HG03457 (cell line): ENCODE data around the gene TMEM161A.
"Not testable (repeated sequence)": the region's sequence is repeated elsewhere in the genome, so short reads cannot be mapped to it uniquely, and the experiment has no call there.

Experiments used
- ATAC-seq: cut with Tn5 transposase; IDR thresholded peaks from one replicate; pipeline ENCODE4 v1.9.1; 2021; ENCODE audit warnings: moderate number of reproducible peaks; ENCODE audit not compliant: unreplicated experiment

TMEM161A gene

GRCh38 chr19:19123386-19123785 lies 14.9 kb downstream of the TMEM161A start:
- no peak for ATAC-seq

DNA sequence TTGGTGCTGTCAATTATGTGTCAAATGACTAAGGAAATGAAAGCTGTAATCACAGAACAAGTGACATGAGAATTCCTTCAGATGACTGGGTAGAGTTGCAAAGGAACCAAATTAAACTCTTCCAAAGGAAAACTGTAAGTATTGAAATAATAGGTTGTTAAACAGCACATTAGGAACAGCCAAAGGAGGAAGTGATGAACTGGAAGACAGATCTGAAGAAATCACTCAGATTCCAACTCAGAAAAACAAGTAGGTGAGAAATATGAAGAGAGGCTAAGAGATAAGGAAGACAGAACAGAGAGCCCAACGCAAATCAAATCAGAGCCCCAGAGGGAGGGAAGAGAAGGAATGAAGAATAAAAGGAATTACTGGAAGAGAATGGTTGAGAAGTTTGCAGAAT lies 15.4 kb downstream of the TMEM161A start:
- ATAC-seq: no peak

DNA sequence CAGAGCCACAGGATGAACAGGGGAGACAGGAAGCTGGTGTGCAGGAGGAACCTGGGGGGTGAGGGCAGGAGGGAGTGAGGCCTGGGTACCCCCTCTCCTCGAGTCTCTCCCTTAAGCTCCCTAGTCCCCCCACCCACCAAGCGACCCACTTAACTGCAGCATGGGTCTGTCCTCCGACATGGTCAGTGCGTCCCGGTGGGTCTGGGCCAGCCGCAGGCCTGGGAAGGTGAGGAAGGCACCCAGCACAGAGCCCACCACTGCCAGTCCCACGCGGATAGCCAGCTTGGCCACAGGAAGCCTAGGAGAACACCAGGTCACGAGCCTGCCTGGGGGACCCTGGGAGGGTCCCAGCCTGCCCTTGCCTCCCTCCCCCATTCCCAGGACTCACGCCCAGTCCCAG lies 16.9 kb downstream of the TMEM161A start:
- no peak for ATAC-seq

DNA sequence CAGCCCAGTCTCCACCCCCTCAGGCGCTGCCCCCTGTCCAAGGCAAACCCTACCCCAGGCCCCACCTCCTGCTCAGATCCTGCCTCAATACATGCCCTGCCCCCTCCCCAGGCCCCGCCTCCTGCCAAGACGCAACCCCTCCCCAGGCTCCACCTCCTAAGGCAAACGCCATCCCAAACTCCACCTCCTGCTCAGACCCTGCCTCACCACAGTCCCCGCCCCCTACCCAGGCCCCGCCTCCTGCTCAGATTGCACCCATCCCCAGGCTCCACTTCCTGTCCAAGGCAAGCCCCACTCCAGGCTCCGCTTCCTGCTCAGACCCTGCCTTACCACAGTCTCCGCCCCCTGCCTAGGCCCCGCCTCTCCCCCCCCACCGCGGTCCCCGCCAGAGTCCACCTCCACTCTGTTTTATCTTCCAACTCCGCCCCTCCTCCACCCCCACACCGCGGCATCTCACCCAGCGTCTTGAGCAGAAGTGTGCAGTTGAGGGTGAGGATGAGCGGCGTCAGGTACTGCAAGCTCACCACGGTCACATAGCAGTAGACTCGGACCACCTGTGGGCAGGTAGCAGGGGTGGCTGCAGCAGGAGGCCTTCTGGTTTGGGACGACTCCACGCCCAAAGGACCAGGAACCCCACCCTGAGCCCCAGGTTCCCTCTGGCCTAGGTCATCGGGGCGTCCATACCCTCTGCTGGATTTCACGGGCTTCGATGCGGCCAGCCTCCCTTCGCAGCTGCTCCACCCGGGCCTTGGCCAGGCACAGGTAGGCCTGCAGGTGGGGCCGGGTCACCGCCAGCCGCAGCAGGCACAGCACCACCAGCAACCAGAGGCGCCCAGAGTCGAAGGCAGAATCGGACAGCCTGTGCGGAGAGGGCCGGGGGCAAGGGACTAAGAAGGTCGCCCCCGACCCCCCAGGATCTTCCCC lies 17.7 kb downstream of the TMEM161A start:
- ATAC-seq: no peak

GRCh38 chr19:19119325-19120237 lies 18.7 kb downstream of the TMEM161A start:
- no peak for ATAC-seq

- no peak for ATAC-seq
Measured at GRCh38 chr19:19115954-19116353, 22.3 kb downstream of the TMEM161A start.

DNA sequence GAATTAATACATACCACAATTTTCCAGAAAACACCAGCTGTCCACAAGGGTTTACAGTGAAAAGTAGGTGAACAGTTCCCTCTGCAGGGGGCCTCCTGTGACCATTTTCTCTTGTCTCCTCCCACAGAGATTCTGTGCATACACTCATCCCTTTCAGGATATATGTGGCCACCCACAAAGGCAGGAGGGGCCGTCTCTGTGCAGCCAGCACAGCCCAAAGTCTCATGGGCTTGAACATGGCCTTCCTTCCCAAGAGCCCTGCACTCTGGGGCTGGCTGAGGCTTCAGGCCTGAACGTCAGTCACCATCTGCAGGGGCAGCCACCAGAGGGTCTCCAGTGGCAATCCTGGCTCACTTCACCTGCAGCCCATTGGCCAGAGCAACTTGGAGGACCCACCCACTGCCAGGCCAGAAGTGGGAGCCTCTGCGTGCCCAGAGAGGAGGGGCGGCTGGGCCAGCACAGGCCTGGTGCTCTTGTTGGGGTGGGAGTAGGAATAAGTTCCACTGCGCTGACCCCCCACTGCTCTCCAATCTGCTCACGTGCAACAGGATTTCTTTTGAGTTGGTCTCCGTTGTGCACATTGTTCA lies 25.1 kb downstream of the TMEM161A start:
- ATAC-seq: no peak

GRCh38 chr19:19111967-19112580 lies 26.2 kb downstream of the TMEM161A start:
- ATAC-seq: no peak

DNA sequence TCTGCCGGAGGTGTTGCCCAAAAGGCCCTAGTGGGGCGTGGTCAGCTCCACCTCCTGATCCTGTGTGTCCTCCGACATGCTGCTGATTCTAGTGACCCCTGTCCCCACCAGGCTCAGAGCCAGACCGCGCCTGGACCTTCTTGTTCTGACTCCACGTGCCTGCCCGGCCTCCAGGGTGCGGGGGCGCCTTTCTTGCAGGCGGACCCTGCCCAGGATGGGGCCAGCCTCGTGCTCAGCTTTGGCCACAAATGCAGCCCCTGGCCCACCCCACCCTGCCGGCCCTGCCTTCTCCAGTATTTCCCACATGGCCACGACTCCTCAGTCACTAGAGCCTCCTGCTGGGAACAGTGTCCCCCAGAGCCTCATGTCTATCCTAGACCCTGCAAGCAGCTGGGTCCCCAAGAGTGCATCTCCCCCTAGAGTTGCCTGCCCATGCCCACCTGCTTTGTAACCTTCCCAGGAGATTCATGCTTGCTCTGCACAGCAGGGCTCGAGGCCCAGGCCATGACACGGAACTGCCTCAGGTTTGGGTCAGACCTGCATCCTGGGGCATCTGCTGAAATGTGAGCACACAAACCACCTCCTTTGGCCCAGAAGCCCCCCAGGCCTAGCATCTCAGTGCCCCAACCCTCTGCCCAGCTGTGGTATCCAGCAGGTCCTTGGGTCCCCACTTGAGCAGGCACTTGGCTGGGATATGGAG lies 27.0 kb downstream of the TMEM161A start:
- no peak for ATAC-seq

- no peak for ATAC-seq
Measured at GRCh38 chr19:19110410-19111135, 27.7 kb downstream of the TMEM161A start.

GRCh38 chr19:19109601-19110000 lies 28.7 kb downstream of the TMEM161A start:
- ATAC-seq: no peak

GRCh38 chr19:19107654-19108053 lies 30.6 kb downstream of the TMEM161A start:
- no peak for ATAC-seq

GRCh38 chr19:19106938-19107337 lies 31.3 kb downstream of the TMEM161A start:
- not testable (repeated sequence) for ATAC-seq

GRCh38 chr19:19106056-19106551 lies 32.2 kb downstream of the TMEM161A start:
- ATAC-seq: no peak

- ATAC-seq: no peak
Measured at GRCh38 chr19:19105365-19106055, 32.8 kb downstream of the TMEM161A start.

GRCh38 chr19:19103167-19103566 lies 35.1 kb downstream of the TMEM161A start:
- ATAC-seq: no peak

DNA sequence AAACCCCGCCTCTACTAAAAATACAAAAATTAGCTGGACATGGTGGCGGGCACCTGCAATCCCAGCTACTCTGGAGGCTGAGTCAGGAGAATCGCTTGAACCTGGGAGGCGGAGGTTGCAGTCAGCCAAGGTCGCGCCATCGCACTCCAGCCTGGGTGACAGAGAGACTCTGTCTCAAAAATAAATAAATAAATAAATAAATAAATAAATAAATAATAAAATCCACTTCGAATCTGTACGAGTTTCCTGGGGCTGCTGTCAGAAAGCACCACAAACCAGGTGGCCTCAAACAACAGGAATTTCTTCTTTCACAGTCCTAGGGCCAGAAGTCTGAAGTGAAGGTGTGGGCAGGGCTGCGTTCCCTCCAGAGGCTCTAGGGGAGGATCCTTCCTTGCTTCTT lies 35.7 kb downstream of the TMEM161A start:
- not testable (repeated sequence) for ATAC-seq

GRCh38 chr19:19101540-19101939 lies 36.7 kb downstream of the TMEM161A start:
- no peak for ATAC-seq
